Endothelial cell of umbilical vein (primary cell): ENCODE measurements around the gene RNLS. TPM values are rescaled to one million over a fixed set of nuclear protein-coding genes. Genes with fewer than 3 reads are reported as not detected.

Experiments used
- BruUV-seq: library from RNA; stranded (reverse); fragments of 400-500 nt; replicated peaks from 2 replicates; lab custom pipeline; 2021; lab: Mats Ljungman, UMichigan
- CTCF ChIA-PET: fragments of 300-600, 350-600 bp; sonication (Branson Sonifier 250); formaldehyde crosslinking; loops from one replicate; lab custom pipeline; 2021; ENCODE audit warnings: antibody characterized with exemption, inconsistent platforms; lab: Charles Lee
- POLR2A ChIA-PET: fragments of 300-600, 350-600 bp; sonication (Branson Sonifier 250); formaldehyde crosslinking; loops from one replicate; lab custom pipeline; 2021; ENCODE audit warnings: antibody characterized with exemption, inconsistent platforms; lab: Charles Lee
- DNase-seq: peaks from one replicate; pipeline ENCODE4 v3.0.0-alpha.2; 2011; ENCODE audit warnings: low read depth, low spot score
- FAIRE-seq: peaks from 2 replicates; lab custom pipeline; 2011; peaks lifted over from hg19 to GRCh38; lab: Jason Lieb, UNC
- H2AFZ ChIP-seq: 2 replicates; pipeline ENCODE4 v1.6.0; 2012; ENCODE audit warnings: low read depth, low read length, control low read depth, inconsistent platforms
- H3K27ac ChIP-seq: 2 replicates; pipeline ENCODE4 v1.5.1; 2011; ENCODE audit warnings: low read depth, mild to moderate bottlenecking, control low read depth, low read length, moderate library complexity; ENCODE audit not compliant: insufficient read depth
- H3K27me3 ChIP-seq, 2 experiments: 2 replicates each; pipeline versions ENCODE4 v1.6.0 to v1.6.1; 2011; ENCODE audit warnings: low read length in 2 of 2, mixed read lengths in 1 of 2; ENCODE audit not compliant: control insufficient read depth in 2 of 2, insufficient read depth in 2 of 2
- H3K36me3 ChIP-seq, 2 experiments: 2 replicates in 1 of 2; 3 replicates in 1 of 2; pipeline ENCODE4 v1.5.1; 2011; ENCODE audit warnings: low read length in 2 of 2, mild to moderate bottlenecking in 1 of 2, moderate library complexity in 1 of 2; ENCODE audit not compliant: control insufficient read depth in 2 of 2, insufficient read depth in 2 of 2; ENCODE audit errors: extremely low read depth in 1 of 2
- H3K4me1 ChIP-seq: 3 replicates; pipeline ENCODE4 v1.5.1; 2011; ENCODE audit warnings: mild to moderate bottlenecking, low read length; ENCODE audit not compliant: control insufficient read depth, insufficient read depth; ENCODE audit errors: extremely low read depth
- H3K4me2 ChIP-seq: 2 replicates; pipeline ENCODE4 v1.6.1; 2011; ENCODE audit warnings: low read length, control low read depth, mixed read lengths; ENCODE audit not compliant: insufficient read depth
- H3K4me3 ChIP-seq, 3 experiments: fragments of 200-600 bp in 1 of 3; sonication (generic), shearing (Covaris generic) in 1 of 3; replicated peaks in 1 of 3; 2 replicates each; pipeline ENCODE4 v1.5.1; 2011 to 2016; ENCODE audit warnings: control low read depth in 3 of 3, low read length in 3 of 3, mild to moderate bottlenecking in 2 of 3, inconsistent platforms in 1 of 3, low read depth in 1 of 3, moderate library complexity in 1 of 3; ENCODE audit not compliant: insufficient read depth in 1 of 3
- H3K79me2 ChIP-seq: 2 replicates; pipeline ENCODE4 v1.6.0; 2012; ENCODE audit warnings: low read length, inconsistent platforms; ENCODE audit not compliant: control insufficient read depth, insufficient read depth
- H3K9ac ChIP-seq: replicated peaks from 2 replicates; pipeline ENCODE3; 2011; ENCODE audit warnings: low read length, control low read depth; ENCODE audit not compliant: insufficient read depth; ENCODE audit errors: extremely low read depth
- H3K9me1 ChIP-seq: replicated peaks from 3 replicates; pipeline ENCODE4 v1.6.0; 2011; ENCODE audit warnings: mild to moderate bottlenecking, low read length; ENCODE audit not compliant: control insufficient read depth, insufficient read depth; ENCODE audit errors: extremely low read depth
- H3K9me3 ChIP-seq: replicated peaks from 2 replicates; pipeline ENCODE4 v1.5.1; 2012; ENCODE audit warnings: low read length, inconsistent platforms; ENCODE audit not compliant: control insufficient read depth, insufficient read depth
- H4K20me1 ChIP-seq: replicated peaks from 2 replicates; pipeline ENCODE3; 2011; ENCODE audit warnings: mild to moderate bottlenecking, low read length; ENCODE audit not compliant: control insufficient read depth, insufficient read depth; ENCODE audit errors: extremely low read depth
- CTCF ChIP-seq, 2 donors: IDR thresholded peaks; 1 replicate in 1 of 2; 2 replicates in 1 of 2; pipeline ENCODE4 v1.5.1; 2011; ENCODE audit warnings: low read length in 2 of 2, mild to moderate bottlenecking in 2 of 2, moderate library complexity in 2 of 2, control low read depth in 1 of 2, inconsistent platforms in 1 of 2, low read depth in 1 of 2; ENCODE audit not compliant: insufficient read depth in 1 of 2; ENCODE audit errors: extremely low read depth in 1 of 2
- EZH2 ChIP-seq: IDR thresholded peaks from 2 replicates; pipeline ENCODE4 v1.6.1; 2012; ENCODE audit warnings: borderline replicate concordance, low read depth, mild to moderate bottlenecking, moderate library complexity, low read length, inconsistent platforms; ENCODE audit not compliant: severe bottlenecking
- FOS ChIP-seq: IDR thresholded peaks from 2 replicates; pipeline ENCODE4 v1.6.1; 2011; ENCODE audit warnings: mild to moderate bottlenecking, low read length, moderate library complexity, borderline replicate concordance; ENCODE audit not compliant: insufficient read depth
- GATA2 ChIP-seq: IDR thresholded peaks from 2 replicates; pipeline ENCODE4 v1.7.0; 2011; ENCODE audit warnings: low read depth, mild to moderate bottlenecking, moderate library complexity, mixed read lengths, low read length; ENCODE audit not compliant: insufficient read length, insufficient read depth
- JUN ChIP-seq: IDR thresholded peaks from 2 replicates; pipeline ENCODE4 v1.6.1; 2011; ENCODE audit warnings: borderline replicate concordance, low read depth; ENCODE audit not compliant: insufficient read length, insufficient read depth
- MAX ChIP-seq: IDR thresholded peaks from 2 replicates; pipeline ENCODE4 v1.6.1; 2011; ENCODE audit not compliant: insufficient read depth, insufficient read length
- MYC ChIP-seq: IDR thresholded peaks from one replicate; pipeline ENCODE4 v1.6.1; 2011; ENCODE audit warnings: mild to moderate bottlenecking, low read depth, low read length
- POLR2A ChIP-seq: IDR thresholded peaks from 2 replicates; pipeline ENCODE4 v1.6.1; 2012; ENCODE audit warnings: low read depth, mild to moderate bottlenecking, control low read depth, low read length
- POLR2AphosphoS5 ChIP-seq: IDR thresholded peaks from 2 replicates; pipeline ENCODE4 v1.6.1; 2012; ENCODE audit warnings: low read depth, mild to moderate bottlenecking, control low read depth, low read length, moderate library complexity; ENCODE audit not compliant: insufficient read depth
- dilution Hi-C: fragments of 300-500 bp; cut with MboI; formaldehyde crosslinking; loops from one replicate; pipeline ENCODE4 v1.15.0; 2019; ENCODE audit warnings: low sequenced_read_pairs; ENCODE audit not compliant: extremely low pct_ligation_motif_present
- intact Hi-C: fragments of 100-400 bp; cut with micrococcal nuclease; formaldehyde crosslinking; loops from one replicate; pipeline ENCODE4 v1.10.0; 2022
- polyA plus RNA-seq, 4 experiments: library from polyadenylated mRNA; depleted of rRNA in 3 of 4; stranded (reverse) in 3 of 4; unstranded in 1 of 4; fragments of >200 nt; gene quantifications; 2 replicates each; pipeline versions ENCODE4 v1.2.1 to v1.2.3, GENCODE V29; 2011 to 2012; ENCODE audit warnings: missing spikeins in 1 of 4
- total RNA-seq: library from RNA; stranded (reverse); gene quantifications from 2 replicates; pipeline ENCODE4 v1.2.3, GENCODE V29; 2021

Gene RNLS
- total and polyA plus RNA-seq, 2 donors (not counting 3 experiments of a cell fraction or from before 2014, with no cell fraction given) = 2.5 to 4.6 TPM

- no peak overlapping the region for H3K27ac ChIP-seq
- TF ChIP-seq GATA2 = no peak
- TF ChIP-seq POLR2AphosphoS5 = no peak
- TF ChIP-seq POLR2A = no peak
- no peak for TF ChIP-seq JUN
- no peak for TF ChIP-seq MAX
- TF ChIP-seq MYC = no peak
- no peak for TF ChIP-seq CTCF (IDR thresholded peaks at IDR 0.05; ENCODE audit: extremely low read depth in 1 of 2, insufficient read depth in 1 of 2, low read depth in 1 of 2, low read length in 2 of 2)
- TF ChIP-seq EZH2 = no peak
- no peak for TF ChIP-seq FOS
- DNase-seq (no peak), FAIRE-seq (no peak)
- H3K4me3 ChIP-seq = no peak overlapping the region
- ChIA-PET CTCF (no interaction called here), POLR2A (no interaction called here)
- dilution Hi-C loops = no loop called here
- H3K9me3 ChIP-seq = no peaks in the 10 kb centered on the region
- peaks cover 0 to 1% of the 10 kb centered on the region in 2 experiments for H3K27me3 ChIP-seq
- no peaks in the 10 kb centered on the region for H3K79me2 ChIP-seq
- H3K9ac ChIP-seq = no peak overlapping the region
- H4K20me1 ChIP-seq = no peaks in the 10 kb centered on the region
- no TSS peak for BruUV-seq
- H3K9me1 ChIP-seq = no peaks in the 10 kb centered on the region
- H3K4me1 ChIP-seq = no peaks in the 10 kb centered on the region
- H3K36me3 ChIP-seq = no peaks in the 10 kb centered on the region
- H3K4me2 ChIP-seq = no peak overlapping the region
- no peak overlapping the region for H2AFZ ChIP-seq
- intact Hi-C loops = no loop called here
These were observed 355.0 kb downstream of the RNLS start for GRCh38 chr10:88228130-88228529.
